ENCODE data around the gene EPHB1.

EPHB1 gene

GRCh38 chr3:134832585-134832984, 37.5 kb downstream of the EPHB1 start:
- DNase-seq (ENCODE audit: low spot score): no peak
- no peak for TF ChIP-seq CTCF (IDR thresholded peaks at IDR 0.05; ENCODE audit: extremely low read depth, missing control alignments)

GRCh38 chr3:134833453-134834163, 38.5 kb downstream of the EPHB1 start:
- DNase-seq (ENCODE audit: low spot score): no peak
- no peak for TF ChIP-seq CTCF (IDR thresholded peaks at IDR 0.05; ENCODE audit: extremely low read depth, missing control alignments)

GRCh38 chr3:134836921-134837320, 41.9 kb downstream of the EPHB1 start:
- DNase-seq (ENCODE audit: low spot score): no peak
- TF ChIP-seq CTCF (IDR thresholded peaks at IDR 0.05; ENCODE audit: extremely low read depth, missing control alignments): no peak

GRCh38 chr3:134838599-134838998, 43.5 kb downstream of the EPHB1 start:
- peak; percentile 7 for TF ChIP-seq CTCF (IDR thresholded peaks at IDR 0.05; ENCODE audit: extremely low read depth, missing control alignments)
- DNase-seq (ENCODE audit: low spot score): no peak

GRCh38 chr3:134839422-134839821, 44.4 kb downstream of the EPHB1 start:
- no peak for TF ChIP-seq CTCF (IDR thresholded peaks at IDR 0.05; ENCODE audit: extremely low read depth, missing control alignments)
- DNase-seq (ENCODE audit: low spot score): no peak

- TF ChIP-seq CTCF (IDR thresholded peaks at IDR 0.05; ENCODE audit: extremely low read depth, missing control alignments): no peak
Observed at GRCh38 chr3:134839990-134840389, 44.9 kb downstream of the EPHB1 start.

GRCh38 chr3:134840459-134840858, 45.4 kb downstream of the EPHB1 start:
- no peak for DNase-seq (ENCODE audit: low spot score)
- TF ChIP-seq CTCF (IDR thresholded peaks at IDR 0.05; ENCODE audit: extremely low read depth, missing control alignments): no peak

More at GRCh38 chr3:134839990-134840389, 44.9 kb downstream of the EPHB1 start:
- no peak for DNase-seq (ENCODE audit: low spot score)

All from GM20000 (cell line).